Left ventricle myocardium superior (tissue), 1 donor: ENCODE results near the gene NELFB. TPM values are rescaled to one million over a fixed set of nuclear protein-coding genes. Genes with fewer than 3 reads are reported as not detected.
A peak's percentile ranks its signal among the peaks of the same experiment; 100 is the strongest.

ENCODE experiments used
- ATAC-seq: fragments of 200-7000 bp; cut with Tn5 transposase; one replicate; pipeline ENCODE4 v1.9.1; 2020; ENCODE audit warnings: mild to moderate bottlenecking, moderate library complexity
- DNase-seq: peaks from one replicate; pipeline ENCODE4 v3.0.0-alpha.2; 2020
- intact Hi-C: fragments of 100-400 bp; cut with micrococcal nuclease; formaldehyde crosslinking; loops from one replicate; pipeline ENCODE4 v1.11.0; 2022
- total RNA-seq: library from RNA; stranded (reverse); fragmentation: NEBNext Ultra II Directional; extraction: Animal tissue kit (Norgen Biotek cat#: 25700); gene quantifications from one replicate; pipeline ENCODE4 v1.2.1, GENCODE V29; 2021
- donor health status: DM: no; HTN: yes; CAD: no; lungs with severe emphysema.

Gene NELFB
- total RNA-seq, 1 donor from 2014 or later: 43.6 TPM

DNA sequence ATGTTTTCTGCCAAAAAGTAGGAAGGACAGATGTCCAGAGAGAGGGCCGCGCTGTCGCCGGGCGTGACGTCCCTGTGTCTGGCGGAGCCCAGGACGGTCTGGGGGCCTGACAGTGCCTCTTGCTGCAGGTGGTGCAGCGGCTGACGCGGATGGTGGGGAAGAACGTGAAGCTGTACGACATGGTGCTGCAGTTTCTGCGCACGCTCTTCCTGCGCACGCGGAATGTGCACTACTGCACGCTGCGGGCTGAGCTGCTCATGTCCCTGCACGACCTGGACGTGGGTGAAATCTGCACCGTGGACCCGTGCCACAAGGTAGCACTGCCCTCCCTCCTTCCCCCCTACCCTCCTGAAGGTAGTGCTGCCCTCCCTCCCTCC is 7.8 kb downstream of the NELFB start:
- peak; percentile 16 for ATAC-seq
- intact Hi-C loops: no loop called here
- DNase-seq: no peak

DNA sequence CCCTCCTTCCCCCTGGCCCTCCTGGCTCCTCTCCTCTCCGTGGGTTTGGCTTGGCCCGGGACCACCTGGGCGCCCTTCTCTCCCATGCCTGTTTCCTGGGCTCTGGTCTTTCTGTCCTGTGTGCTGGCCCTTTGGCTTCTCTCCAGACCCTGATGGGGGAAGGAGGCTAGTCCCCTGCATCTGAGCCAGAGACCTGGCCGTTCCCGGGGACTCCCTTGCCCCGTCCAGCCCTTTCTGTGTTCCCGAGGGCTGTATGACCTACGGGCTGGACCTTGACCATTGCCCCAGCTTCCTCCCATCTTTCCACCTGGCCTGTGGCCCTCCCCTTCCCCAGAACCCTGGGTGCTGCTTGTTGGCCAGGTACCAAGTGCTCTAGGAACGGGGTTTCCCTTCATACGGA is 8.4 kb downstream of the NELFB start:
- ATAC-seq (no peak), DNase-seq (no peak)
- intact Hi-C loops: no loop called here

DNA sequence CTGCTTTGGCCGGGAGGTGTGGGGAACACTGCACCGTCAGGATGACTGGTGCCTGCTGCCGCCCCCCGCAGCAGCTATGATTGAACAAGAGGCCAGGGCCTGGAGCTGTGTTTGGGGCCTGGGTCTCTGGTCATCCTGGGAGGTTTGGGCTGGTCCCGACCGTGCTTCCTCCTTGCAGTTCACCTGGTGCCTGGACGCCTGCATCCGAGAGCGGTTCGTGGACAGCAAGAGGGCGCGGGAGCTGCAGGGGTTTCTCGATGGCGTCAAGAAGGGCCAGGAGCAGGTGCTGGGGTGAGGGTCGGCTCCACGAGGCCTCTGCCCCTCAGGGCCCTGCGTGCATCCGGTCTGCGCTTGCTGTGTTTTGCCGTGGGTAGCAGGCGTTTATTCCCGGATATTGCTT is 8.9 kb downstream of the NELFB start:
- no peak for DNase-seq
- ATAC-seq: no peak
- intact Hi-C loops: no loop called here

DNA sequence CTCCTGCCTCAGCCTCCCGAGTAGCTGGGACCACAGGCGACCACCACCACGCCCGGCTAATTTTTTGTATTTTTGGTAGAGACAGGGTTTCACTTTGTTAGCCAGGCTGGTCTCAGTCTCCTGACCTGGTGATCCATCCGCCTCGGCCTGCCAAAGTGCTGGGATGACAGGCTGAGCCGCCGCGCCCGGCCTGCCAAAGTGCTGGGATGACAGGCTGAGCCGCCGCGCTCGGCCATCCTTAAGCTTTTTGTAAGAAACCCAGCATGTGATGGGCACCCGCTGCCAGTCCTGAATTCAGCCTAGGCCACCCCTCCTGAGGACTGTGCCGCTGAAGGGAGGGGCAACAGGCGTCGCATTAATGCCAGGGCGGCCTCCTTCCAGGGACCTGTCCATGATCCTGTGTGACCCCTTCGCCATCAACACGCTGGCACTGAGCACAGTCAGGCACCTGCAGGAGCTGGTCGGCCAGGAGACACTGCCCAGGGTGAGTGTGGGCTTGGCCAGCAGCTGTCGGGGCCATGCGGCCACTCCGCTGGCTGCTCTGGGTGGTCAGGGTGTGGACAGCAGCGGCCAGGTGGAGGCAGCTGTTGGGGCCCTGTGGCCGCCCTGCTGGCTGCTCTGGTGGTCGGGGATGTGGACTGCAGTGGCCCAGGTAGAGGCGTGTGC is 10.5 kb downstream of the NELFB start:
- intact Hi-C loops: no loop called here
- no peak for ATAC-seq
- DNase-seq: no peak

DNA sequence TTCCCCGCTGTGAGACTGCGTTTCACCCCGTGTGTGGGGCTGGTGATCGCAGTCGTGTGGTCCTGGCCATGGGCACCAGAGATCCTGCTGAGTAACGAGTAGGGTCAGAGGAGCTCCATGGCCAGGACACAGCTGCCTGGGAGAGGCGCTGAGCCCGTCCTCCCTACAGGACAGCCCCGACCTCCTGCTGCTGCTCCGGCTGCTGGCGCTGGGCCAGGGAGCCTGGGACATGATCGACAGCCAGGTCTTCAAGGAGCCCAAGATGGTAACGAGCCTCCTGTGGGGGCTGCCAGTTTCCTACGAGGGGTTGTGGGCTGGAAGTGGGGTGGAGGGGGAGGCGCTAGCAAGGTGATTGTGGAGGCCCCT is 11.0 kb downstream of the NELFB start:
- intact Hi-C loops: no loop called here
- DNase-seq (no peak), ATAC-seq (no peak)

DNA sequence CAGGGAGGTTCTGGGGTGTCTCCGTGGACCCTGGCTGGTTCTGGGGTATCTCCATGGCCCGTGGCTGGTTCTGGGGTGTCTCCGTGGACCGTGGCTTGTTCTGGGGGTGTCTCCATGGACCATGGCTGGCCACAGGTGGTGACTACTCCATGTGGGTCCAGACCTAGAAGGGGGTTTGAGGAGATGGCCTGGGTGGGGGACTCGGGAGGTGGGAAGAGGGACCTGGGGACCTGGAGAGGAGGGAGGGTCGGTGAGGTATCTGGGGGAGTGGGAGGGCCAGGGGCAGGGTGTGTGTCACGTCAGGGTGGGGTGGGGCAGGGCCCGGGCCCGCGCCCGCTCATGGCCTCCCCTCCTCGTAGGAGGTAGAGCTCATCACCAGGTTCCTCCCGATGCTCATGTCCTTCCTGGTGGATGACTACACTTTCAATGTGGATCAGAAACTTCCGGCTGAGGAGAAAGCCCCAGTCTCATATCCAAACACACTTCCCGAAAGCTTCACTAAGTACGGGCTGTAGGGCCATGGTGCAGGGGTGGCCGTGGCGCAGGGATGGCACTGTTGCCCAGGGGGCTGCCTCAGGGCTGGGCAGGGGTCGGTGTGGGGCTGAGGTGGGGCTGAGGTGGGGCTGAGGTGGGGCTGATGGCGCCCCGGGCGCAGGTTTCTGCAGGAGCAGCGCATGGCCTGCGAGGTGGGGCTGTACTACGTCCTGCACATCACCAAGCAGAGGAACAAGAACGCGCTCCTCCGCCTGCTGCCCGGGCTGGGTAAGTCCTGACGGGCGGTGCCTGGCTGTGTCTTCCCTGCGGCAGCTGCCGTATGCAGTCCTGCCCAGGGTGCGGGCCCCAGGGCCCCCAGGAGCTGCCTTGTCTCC is 11.7 kb downstream of the NELFB start:
- intact Hi-C loops: no loop called here
- ATAC-seq: no peak
- DNase-seq: no peak

DNA sequence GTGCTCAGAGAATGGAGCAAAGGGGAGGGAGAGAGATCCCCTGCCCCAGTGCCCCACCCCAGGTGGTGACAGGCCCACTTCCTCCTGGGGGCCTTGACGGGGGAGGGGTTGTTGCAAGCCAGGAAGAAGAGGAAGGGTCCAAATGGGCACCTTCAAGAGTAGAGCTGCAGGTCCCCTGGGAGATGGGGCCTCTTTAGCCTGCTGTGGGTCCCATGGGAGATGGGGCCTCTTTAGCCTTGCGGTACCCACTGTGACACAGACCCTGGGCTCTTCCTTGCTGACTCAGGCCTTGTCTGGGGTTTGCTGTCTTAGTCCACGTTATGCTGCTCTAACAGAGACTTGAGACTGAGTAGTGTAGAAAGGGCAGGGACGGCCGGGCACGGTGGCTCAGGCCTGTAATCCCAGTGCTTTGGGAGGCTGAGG is 12.8 kb downstream of the NELFB start:
- no peak for DNase-seq
- ATAC-seq: no peak
- intact Hi-C loops: no loop called here

DNA sequence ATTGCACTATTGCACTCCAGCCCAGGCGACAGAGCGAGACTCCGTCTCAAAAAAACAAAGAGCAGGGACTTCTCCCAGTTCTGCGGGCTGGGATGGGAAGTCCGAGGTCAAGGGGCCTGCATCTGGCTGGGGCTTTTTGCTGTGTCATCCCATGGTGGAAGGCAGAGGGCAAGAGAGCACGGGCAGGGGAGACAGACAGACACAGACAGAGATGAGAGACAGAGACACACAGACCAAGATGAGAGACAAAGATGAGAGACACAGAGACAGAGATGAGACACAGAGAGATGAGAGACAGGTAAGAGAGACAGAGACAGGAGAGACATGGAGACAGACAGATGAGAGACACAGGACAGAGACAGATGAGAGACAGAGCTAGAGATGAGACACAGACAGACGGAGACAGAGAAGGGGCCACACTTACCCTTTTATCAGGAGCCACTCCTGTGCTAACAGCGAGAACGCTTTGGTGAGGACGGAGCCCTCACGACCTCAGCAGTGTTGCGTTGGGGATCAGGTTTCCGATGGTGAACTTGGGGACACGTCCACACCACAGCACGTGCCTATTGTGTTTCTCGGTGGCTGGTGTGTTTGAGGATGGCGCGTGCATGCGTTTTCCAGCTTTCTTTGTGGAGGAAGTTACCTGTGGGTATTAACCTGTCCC is 13.5 kb downstream of the NELFB start:
- intact Hi-C loops: no loop called here
- ATAC-seq: peak; percentile 16
- no peak for DNase-seq

DNA sequence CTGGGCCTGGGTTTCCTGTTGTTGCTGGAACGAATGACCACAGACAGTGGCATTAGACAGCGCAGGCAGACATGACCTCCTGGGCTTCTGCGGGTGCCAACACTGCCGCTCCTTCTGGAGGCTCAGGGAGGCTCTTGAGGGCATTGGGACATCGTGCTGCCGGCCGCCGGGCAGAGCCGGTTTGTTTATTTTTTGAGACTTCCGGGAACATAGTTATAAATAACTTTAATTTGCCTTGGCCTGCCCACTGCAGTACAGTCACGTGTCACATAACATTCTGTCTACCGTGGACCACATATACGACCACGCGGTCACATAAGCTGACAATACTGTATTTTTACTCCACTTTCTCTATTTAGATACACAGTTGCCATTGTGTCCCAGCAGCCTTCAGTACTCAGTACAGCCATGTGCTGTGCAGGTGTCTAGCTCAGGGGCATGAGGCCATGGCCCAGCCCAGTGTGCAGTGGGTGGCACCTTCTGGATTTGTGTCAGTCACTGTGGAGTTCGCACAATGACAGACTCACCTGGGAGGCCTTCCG is 14.2 kb downstream of the NELFB start:
- intact Hi-C loops: no loop called here
- peak; percentile 73 for ATAC-seq
- peak; percentile 70 for DNase-seq

DNA sequence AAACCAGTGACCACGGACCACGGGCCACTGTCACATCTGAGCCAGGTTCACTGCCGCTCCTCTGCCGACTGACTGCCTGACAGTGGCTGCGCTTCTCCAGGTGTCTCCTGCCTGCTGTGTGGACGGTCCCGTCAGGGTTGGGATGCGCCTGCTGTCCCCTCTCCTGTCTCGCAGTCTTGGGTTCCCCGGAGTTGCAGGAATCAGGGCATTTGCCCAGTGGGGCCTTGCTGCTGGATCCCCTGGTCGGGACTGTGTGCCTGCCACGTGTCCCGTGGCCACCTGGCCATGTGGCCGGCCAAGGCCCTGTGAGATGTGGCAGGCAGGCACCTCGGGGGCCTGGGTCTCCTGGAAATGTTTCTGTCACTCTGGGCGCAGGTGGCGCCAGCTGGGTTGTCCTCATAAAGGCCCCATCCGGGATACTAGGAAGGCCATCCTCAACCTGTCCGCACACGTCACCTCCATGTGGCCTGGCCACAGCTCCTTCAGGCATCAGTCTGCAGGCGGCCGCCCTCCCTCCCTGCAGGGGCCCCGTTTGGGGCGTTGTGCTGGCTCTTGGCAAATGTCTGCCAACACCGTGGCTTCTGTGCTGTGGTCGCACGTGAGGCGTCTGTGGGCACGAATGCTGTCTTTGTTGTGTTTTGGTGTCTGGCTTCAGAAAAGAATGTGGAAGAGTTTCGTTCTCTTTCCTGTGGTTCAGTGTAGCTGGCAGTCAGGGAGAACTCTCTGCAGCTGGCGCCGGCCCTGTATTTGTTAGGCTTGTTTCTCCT is 16.0 kb downstream of the NELFB start:
- intact Hi-C loops: no loop called here
- DNase-seq (no peak), ATAC-seq (peak; percentile 4)

DNA sequence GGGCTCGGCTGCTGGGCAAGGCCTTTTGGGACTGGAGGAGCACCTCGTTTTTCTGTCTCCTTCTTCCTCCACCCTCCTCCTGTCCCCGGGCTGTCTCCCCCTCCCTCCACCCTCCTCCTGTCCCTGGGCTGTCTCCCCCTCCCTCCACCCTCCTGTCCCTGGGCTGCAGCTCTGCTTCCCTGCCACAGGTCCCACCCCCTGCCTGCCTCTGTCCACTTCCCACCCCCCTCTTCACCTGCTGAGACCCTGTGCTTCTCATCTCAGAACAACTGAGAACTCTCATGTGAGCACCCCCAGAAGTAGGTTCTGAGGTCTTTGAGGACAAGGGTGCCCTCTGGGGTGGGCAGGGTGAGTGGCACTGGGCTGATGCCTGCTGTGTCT is 16.6 kb downstream of the NELFB start:
- intact Hi-C loops: no loop called here
- ATAC-seq: no peak
- no peak for DNase-seq

DNA sequence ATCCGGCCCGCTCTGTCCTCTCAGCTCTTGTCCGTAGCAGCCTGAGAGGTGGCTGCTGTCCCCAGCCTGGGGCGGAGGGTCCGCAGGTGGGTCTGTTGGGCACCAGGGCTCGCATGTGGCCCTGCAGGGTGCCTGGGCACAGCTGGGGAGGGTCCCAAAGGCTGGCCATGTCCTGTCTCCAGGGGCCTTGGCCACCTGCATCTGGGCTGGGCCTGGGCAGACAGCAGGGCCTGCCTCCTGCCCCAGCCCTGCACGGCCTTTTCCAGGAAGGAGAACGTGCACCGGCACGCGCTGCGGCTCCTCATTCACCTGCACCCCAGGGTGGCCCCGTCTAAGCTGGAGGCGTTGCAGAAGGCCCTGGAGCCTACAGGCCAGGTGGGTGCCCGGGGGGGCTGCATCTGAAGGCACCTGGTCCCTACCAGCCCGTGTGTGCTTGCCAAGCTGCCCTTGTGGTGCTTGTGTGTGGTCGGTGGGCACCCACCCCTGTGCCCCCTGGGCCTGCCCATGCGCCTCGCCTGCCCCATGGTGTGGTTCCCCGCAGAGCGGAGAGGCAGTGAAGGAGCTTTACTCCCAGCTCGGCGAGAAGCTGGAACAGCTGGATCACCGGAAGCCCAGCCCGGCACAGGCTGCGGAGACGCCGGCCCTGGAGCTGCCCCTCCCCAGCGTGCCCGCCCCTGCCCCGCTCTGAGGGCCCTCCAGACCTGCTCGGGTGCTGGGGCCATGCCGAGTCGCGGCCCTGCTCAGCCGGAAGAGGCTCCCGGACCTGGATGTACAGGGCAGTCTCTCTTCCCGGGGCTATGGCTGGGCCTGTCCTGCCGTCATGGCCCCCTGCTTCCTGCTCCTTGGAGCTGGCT is 17.3 kb downstream of the NELFB start:
- DNase-seq (no peak), ATAC-seq (no peak)
- intact Hi-C loops: no loop called here

DNA sequence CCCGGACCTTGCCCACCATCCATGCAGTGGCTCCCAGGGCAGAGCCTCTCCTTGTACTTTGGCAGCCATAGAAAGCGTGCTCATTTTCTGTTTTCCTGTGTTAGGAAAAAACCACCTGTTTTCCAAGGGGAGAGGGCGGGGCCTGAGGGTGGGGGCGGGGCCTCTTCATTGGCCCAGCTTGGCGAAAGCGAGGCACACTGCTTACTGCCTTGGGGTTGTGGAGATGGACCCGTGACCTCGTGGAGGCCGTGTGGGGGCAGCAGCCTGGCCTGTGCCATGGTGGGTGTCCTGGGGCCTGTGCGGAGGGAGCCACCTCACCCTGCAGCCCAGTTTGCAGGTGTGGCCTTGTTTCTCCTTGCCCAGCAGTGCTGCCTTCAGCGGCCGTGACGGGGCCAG is 18.0 kb downstream of the NELFB start:
- ATAC-seq (no peak), DNase-seq (no peak)
- intact Hi-C loops: no loop called here

DNA sequence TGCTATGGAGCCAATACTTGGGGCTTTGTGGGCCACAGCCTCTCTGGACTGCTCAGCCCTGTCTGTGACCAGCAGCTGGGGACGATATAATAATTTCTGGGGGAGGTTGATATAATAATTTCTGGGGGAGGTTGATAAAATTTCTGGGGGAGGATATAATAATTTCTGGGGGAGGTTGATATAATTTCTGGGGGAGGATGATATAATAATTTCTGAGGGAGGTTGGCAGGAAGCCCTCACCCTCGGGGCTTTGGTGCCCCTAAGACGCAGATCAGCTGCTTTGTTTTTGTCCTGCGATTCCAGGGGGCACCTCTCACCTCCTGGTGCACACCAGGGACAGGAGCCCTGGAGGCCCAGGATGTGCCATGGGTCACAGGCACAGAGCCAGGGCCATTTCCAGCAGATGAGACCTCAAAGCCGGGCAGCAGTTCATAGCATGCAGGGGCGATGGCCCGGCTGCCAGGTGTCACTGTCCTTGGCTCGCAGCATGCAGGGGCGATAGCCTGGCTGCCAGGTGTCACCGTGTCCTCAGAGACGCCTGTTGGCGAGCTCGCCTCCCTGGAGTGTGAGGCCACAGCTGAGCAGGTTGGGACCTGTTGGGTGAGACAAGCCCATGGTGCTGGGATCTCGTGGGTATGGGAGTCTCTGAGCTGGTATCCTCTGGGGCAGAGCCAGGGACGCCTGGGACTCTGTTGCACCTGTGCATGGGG is 18.6 kb downstream of the NELFB start:
- DNase-seq (peak; percentile 53), ATAC-seq (no peak)
- intact Hi-C loops: no loop called here

DNA sequence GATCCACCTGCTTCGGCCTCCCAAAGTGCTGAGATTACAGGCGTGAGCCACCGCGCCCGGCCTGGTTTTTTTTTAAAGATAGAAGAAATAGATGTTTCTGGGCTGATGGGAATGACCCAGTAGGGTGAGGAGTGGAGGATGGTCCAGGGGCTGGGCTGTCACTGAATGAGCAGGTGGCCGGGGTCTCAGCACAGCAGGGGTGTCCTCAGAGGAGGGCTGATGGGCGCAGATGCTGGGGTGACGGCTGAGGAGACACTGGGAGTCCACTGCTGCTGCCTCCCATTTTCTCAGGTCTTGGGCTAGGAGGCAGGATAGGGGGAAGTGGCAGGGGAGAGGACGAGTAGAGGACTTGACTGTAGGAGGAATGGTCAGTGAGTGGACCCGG is 20.1 kb downstream of the NELFB start:
- intact Hi-C loops: no loop called here
- no peak for ATAC-seq
- DNase-seq: no peak

DNA sequence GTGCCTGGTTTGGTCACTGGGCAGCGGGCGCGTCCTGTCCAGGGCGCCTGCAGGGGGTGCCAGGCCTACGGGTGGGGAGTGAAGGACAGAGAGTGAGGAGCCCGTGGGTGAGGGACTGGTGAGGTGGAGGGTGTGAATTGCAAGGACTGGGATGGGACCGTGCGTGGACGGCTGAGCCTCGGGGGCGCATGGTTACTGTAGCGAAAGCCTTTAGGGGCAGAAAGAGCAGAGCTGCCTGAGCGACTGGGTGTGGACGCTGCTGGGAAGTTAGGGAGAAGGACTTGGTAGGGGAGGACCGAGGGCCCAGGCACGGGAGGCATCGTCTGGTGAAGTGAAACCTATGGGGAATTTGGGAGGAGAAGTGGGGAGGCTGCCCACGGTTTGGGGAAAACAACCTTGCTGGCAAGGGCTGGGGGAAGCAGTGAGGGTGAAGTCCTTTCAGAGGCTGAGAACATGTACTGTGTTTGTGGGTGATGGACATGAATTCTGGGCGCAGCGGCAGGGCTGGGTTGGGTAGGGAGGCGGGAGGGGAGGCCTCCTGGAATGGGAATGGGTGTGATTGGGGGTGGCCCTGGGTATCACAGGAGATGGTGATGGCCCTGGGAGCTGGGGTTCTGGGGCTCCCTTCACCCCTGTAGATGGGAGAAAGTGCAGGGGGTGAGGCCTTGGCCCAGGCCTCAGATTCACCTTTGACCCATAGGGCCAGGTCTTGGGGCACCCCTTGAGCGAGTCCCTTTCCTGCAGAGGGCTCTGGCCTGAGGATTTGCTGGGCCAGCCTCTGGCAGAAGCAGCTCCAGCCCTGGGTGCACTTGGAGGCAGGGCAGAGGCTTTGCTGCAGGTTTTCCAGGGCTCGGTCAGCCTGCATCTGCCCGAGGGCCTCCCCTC is 20.7 kb downstream of the NELFB start:
- intact Hi-C loops: no loop called here
- DNase-seq: no peak
- no peak for ATAC-seq
